ENCODE results near the gene WDTC1.

The WDTC1 gene

DNA sequence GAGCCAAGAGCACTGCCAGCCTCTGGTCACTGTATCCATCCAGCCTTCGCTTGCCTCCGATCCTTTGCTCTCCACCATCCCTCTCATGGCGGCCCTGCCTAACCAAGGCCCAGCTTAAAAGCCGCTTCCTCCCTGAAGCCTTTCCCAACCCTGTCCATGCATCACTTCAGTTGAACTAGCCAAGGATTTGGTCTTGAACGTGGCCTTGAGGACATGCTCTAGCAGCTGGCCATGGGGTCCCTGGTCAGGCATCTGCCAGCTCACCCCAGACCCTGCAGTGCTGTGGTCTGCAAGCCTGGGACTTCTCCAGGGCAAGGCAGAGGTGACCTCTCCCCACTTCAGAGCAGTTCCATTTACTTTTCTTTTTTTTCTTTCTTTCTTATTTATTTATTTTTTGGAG, 102.3 kb downstream of the WDTC1 start:
- no peak for DNase-seq

DNA sequence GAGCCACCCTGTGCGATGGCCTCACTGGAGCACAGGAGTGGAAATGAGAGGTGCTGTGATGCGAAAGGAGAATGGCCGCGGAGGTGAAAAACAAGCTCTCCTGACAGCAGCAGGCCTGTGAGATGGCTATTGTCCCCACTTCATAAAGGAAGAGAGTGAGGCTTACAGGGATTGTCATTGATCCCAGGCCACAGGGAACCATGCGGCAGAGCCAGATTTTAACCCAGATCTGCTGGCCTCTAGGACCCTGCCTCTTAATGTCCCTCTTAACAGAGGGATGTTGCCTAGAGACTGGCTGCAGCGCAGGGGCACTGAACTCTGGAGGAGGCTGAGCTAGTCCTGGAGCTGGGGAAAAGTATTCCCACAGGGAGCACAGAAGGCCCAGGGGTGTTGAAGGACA, 104.3 kb downstream of the WDTC1 start:
- no peak for DNase-seq

DNA sequence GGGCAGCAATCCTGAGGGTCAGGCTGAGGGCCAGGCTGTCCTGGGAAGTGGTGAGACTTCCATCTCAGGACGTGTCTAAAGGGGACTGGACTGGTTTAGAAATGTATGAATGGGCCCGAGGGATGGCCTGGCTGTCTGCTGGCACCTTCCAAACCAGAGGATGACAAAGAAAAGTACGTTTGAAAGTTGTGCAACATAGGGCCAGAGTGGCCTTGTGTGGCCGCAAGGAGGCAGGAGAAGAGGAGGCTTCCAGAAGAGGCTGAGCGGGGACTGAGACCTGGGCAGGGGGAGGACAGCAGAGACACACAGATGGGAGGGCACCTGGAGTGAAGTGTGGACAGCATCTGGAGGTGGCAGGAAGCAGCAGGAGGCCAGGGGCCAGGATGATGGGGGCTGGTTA, 104.8 kb downstream of the WDTC1 start:
- no peak for DNase-seq

- DNase-seq: peak; percentile 61
Observed at GRCh38 chr1:27341525-27342252, 107.3 kb downstream of the WDTC1 start, which contains the start of gene SYTL1. TSS of gene SYTL1 (plus strand) at chr1:27342022. CDS start at chr1:27345335, 3,313 bp downstream.

GRCh38 chr1:27342391-27342777, 108.0 kb downstream of the WDTC1 start:
- DNase-seq: no peak

- peak; percentile 52 for DNase-seq
Observed at GRCh38 chr1:27342778-27343638, 108.6 kb downstream of the WDTC1 start.

DNA sequence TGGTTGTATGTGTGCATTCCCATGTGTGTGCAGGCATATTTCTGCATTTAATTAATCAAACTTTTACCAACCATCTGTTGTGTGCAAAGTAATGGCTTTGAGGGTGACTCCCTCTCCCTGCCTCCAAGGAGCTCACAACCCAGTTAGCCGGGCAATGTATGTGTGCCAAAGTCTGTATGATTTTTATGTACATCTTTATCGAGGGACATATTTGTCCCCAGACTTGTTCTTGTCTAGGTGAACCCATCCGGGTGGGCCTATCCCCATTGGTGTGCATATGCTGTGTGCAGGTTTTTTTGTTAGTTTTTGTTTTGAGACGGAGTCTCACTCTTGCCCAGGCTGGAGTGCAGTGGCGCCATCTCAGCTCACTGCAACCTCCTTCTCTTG, 109.2 kb downstream of the WDTC1 start:
- DNase-seq: no peak

DNA sequence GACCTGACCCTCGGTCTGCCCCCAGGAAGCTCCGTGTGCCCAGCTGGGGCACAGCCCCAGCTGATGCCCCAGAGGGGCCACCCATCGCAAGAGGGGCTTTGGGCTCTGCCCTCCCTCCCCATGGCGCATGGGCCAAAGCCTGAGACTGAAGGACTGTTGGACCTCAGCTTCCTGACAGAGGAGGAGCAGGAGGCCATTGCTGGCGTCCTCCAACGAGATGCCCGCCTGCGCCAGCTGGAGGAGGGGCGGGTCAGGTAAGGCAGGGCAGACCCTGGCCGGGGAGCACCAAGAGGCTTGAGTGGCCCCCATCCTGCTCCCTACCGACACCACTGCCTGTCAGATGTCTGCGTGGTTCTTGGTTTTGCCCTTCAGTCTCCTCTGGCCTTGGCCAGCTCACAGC, 110.8 kb downstream of the WDTC1 start:
- DNase-seq: no peak

- DNase-seq: no peak
Observed at GRCh38 chr1:27346357-27346756, 111.9 kb downstream of the WDTC1 start.

DNA sequence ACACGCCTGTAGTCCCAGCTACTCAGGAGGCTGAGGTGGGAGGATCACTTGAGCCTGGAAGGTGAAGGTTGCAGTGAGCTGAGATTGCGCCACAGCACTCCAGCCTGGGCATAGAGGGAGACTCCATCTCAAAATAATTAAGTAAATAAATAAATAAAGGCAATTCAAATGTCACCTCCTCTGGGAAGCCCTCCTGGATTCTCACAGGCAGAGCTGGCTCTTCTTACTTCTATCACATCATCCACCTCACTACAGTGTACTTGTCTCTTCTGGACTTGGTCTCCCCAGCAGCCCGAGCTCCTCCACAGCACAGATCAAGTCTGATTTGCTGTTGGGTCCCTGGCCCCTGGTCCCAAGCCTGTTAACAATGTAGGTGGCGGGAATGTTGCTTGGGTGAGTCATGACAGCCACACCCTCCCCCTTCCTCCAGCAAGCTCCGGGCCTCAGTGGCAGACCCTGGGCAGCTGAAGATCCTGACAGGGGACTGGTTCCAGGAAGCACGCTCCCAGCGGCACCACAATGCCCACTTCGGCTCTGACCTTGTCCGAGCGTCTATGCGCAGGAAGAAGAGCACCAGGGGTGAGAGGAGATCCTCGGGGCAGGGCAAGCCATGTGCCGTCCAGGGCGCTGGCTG, 112.7 kb downstream of the WDTC1 start:
- DNase-seq: no peak

GRCh38 chr1:27348861-27349783, 114.7 kb downstream of the WDTC1 start:
- DNase-seq: no peak

- DNase-seq: no peak
Observed at GRCh38 chr1:27349784-27350662, 115.6 kb downstream of the WDTC1 start.

DNA sequence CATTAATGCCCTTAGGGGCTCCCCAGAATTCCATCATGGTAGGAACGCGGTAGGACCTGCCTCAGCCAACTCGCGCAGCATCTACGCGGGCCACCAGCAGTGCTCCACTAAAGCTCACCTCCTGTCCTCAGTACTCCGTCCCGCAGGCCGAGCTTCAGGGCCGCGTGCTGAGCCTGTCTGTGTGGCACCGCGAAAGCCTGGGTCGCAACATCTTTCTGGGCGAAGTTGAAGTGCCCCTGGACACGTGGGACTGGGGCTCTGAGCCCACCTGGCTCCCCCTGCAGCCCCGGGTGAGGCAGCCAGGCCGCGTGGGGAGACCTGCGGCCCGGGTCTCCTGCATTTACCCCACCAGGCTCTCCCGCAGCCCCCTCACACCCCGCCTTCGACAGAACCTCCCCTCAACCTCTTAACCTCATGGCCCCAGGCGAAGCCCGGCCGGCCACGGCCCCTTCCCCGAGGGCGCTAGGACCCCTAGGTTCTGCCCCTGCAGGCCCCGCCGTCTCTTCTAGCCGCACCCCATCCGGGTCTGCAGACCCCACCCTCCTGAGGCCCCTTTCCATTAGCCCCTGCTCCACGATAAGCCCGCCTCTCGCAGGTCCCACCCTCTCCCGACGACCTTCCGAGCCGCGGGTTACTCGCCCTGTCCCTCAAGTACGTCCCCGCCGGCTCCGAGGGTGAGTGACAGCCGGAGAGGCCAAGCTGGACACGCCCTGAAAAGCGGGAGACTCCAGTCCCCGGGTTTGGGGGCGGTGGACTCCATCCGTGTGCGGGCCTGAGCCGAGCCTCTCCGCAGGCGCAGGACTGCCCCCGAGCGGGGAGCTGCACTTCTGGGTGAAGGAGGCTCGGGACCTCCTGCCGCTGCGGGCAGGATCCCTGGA, 116.5 kb downstream of the WDTC1 start:
- no peak for DNase-seq

GRCh38 chr1:27351541-27352107, 117.2 kb downstream of the WDTC1 start:
- DNase-seq: no peak

GRCh38 chr1:27353166-27353565, 118.7 kb downstream of the WDTC1 start:
- no peak for DNase-seq

GRCh38 chr1:27353629-27354028, 119.2 kb downstream of the WDTC1 start:
- DNase-seq: no peak

- DNase-seq: no peak
Observed at GRCh38 chr1:27355683-27356082, 121.3 kb downstream of the WDTC1 start.

- no peak for DNase-seq
Observed at GRCh38 chr1:27356277-27356618, 121.8 kb downstream of the WDTC1 start.

DNA sequence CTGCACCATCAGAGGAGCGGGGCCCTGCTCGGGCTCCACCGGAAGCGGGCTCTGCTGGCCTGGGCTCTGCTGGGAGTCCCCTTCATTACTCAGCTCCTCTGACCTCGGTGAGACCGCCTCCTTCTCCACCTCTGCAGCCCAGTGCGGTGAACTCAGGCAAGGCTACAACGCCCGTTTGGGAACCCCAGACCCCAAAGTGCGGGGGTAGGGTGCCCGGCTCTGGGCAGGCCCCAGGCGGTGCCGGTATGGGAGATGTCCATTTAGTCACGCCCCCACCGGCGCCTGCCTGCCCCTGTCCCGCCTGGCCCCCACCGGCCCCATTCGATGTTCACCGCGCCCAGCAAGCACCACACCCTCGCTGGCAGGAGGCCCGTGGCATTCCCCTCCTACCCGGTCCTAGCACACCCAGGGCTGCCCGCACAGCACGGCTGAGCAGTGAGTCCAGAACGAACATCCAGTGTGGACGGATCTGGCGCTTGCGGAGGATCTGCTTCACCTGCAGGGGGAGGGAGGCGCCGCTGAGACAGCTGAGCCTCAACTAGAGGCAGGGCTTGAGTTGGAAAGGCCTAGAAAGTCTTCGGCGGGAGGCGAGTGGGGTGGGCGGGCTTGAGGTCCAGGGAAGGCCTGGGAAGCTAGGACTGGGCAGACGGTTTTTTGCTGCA, 122.3 kb downstream of the WDTC1 start:
- no peak for DNase-seq

Measured in activated gamma-delta T cell (primary cell).